Loucy (cell line): ENCODE measurements around the gene FPGS.

Source experiments
- H2AFZ ChIP-seq: fragments of 200-600 bp; sonication (generic); 2 replicates; pipeline ENCODE4 v1.6.0; 2016; ENCODE audit warnings: antibody characterized with exemption, mild to moderate bottlenecking, low read length, moderate library complexity
- H3F3A ChIP-seq: fragments of 200-600 bp; 2 replicates; pipeline ENCODE4 v1.6.0; 2016; ENCODE audit warnings: antibody characterized with exemption, low read depth, mild to moderate bottlenecking
- H3K27me3 ChIP-seq: fragments of 200-600 bp; sonication (generic); 2 replicates; pipeline ENCODE4 v1.6.1; 2014; ENCODE audit warnings: low read length, mild to moderate bottlenecking; ENCODE audit not compliant: insufficient read depth, poor library complexity, severe bottlenecking
- H3K36me3 ChIP-seq: fragments of 200-600 bp; sonication (generic); 2 replicates; pipeline ENCODE4 v1.6.1; 2016; ENCODE audit warnings: low read length; ENCODE audit not compliant: insufficient read depth
- H3K4me1 ChIP-seq: fragments of 200-600 bp; sonication (generic); 2 replicates; pipeline ENCODE4 v1.5.1; 2014; ENCODE audit warnings: low read length, mild to moderate bottlenecking; ENCODE audit not compliant: insufficient read depth, poor library complexity, severe bottlenecking
- H3K4me2 ChIP-seq: fragments of 200-600 bp; sonication (generic); 2 replicates; pipeline ENCODE4 v1.6.0; 2014; ENCODE audit warnings: antibody characterized with exemption, low read length, low read depth, mild to moderate bottlenecking; ENCODE audit not compliant: poor library complexity, severe bottlenecking
- H3K4me3 ChIP-seq: fragments of 200-600 bp; sonication (generic); 2 replicates; pipeline ENCODE4 v1.5.1; 2014; ENCODE audit warnings: low read length, mild to moderate bottlenecking, mixed read lengths; ENCODE audit not compliant: poor library complexity, severe bottlenecking
- H3K79me2 ChIP-seq: fragments of 200-600 bp; sonication (generic); 2 replicates; pipeline ENCODE4 v1.6.1; 2014; ENCODE audit warnings: low read length; ENCODE audit not compliant: insufficient read depth
- H3K9ac ChIP-seq: fragments of 200-600 bp; sonication (generic); 2 replicates; pipeline ENCODE4 v1.6.0; 2014; ENCODE audit warnings: mild to moderate bottlenecking, low read depth, low read length, moderate library complexity; ENCODE audit not compliant: poor library complexity, severe bottlenecking
- H3K9me2 ChIP-seq: fragments of 200-600 bp; sonication (generic); replicated peaks from 2 replicates; pipeline ENCODE4 v1.6.1; 2016; ENCODE audit warnings: low read depth, low read length, mixed read lengths
- H3K9me3 ChIP-seq: fragments of 200-600 bp; sonication (generic); 2 replicates; pipeline ENCODE4 v1.6.1; 2014; ENCODE audit warnings: mild to moderate bottlenecking, antibody characterized with exemption, low read length, low read depth; ENCODE audit not compliant: insufficient read depth
- H4K20me1 ChIP-seq: fragments of 200-600 bp; sonication (generic); 2 replicates; pipeline ENCODE4 v1.6.0; 2014; ENCODE audit warnings: antibody characterized with exemption, low read length, mild to moderate bottlenecking; ENCODE audit not compliant: insufficient read depth, poor library complexity, severe bottlenecking
- EZH2phosphoT487 ChIP-seq: fragments of 200-600 bp; IDR thresholded peaks from 2 replicates; pipeline ENCODE4 v1.6.1; 2018; ENCODE audit warnings: antibody characterized with exemption, mild to moderate bottlenecking, moderate library complexity, borderline replicate concordance
- TF ChIP-seq, protein P1 (sequence below): fragments of 200-600 bp; sonication (generic); conservative IDR thresholded peaks from 2 replicates; pipeline ENCODE4 v1.5.1; 2014; ENCODE audit warnings: mild to moderate bottlenecking, antibody characterized with exemption, low read length

Gene FPGS

GRCh38 chr9:127773981-127774380 lies 28.7 kb upstream of the FPGS start:
- TF ChIP-seq, protein P1, sequence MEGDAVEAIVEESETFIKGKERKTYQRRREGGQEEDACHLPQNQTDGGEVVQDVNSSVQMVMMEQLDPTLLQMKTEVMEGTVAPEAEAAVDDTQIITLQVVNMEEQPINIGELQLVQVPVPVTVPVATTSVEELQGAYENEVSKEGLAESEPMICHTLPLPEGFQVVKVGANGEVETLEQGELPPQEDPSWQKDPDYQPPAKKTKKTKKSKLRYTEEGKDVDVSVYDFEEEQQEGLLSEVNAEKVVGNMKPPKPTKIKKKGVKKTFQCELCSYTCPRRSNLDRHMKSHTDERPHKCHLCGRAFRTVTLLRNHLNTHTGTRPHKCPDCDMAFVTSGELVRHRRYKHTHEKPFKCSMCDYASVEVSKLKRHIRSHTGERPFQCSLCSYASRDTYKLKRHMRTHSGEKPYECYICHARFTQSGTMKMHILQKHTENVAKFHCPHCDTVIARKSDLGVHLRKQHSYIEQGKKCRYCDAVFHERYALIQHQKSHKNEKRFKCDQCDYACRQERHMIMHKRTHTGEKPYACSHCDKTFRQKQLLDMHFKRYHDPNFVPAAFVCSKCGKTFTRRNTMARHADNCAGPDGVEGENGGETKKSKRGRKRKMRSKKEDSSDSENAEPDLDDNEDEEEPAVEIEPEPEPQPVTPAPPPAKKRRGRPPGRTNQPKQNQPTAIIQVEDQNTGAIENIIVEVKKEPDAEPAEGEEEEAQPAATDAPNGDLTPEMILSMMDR, result peak; percentile 14; the same call in 1 of the 2 replicates
- no peak for TF ChIP-seq EZH2phosphoT487
- no peaks in the 10 kb centered on the region for H3K9me3 ChIP-seq
- H3F3A ChIP-seq, result peaks cover 6% of the 10 kb centered on the region
- peaks cover 92% of the 10 kb centered on the region for H3K79me2 ChIP-seq
- peaks cover 45% of the 10 kb centered on the region for H4K20me1 ChIP-seq
- H3K27me3 ChIP-seq, result no peaks in the 10 kb centered on the region
- H3K9me2 ChIP-seq, result no peaks in the 10 kb centered on the region
- peaks cover 47% of the 10 kb centered on the region for H3K4me1 ChIP-seq
- peak overlapping the region; percentile 71 for H3K4me2 ChIP-seq
- H3K4me3 ChIP-seq, result peak overlapping the region; percentile 33
- no peak overlapping the region for H2AFZ ChIP-seq
- H3K9ac ChIP-seq, result peak overlapping the region; percentile 30
- H3K36me3 ChIP-seq, result peaks cover 23% of the 10 kb centered on the region; the same call in 1 of the 2 replicates

DNA sequence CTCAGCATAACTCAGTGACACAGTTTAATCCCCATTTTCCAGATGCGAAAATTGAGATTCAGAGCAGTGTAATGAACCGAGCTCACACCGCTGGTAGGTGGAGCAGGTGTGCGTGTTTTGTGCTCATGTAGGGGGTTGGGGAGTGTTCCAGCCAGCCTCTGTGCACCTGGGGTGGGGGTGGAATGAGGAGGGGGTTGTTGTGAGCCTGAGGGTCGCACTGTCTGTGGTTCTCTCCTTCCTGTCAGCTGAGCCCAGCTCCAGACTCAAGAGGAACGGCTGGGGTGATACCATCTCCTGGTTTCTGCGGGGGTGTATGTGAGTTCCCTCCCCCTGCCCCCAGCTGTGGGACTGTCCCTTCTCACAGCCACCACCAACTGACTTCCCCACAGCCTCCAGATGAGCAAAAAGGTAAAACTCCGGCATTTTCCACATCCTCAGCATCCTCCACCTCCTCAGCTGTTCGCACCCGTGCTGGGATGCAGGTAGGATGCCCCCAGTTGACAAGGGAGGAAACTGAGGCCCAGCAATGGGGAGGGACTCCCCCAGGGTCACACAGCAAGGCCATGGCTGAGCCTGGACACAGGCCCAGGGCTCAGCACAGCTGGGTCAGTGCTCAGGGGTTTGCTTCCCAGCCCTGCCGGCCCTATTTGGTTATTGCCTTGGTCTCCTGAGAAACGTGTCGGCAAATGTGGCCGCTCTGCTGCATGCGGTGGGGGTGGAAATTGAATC lies 26.3 kb upstream of the FPGS start:
- Histone ChIP-seq H3K4me1 (peaks cover 50% of the 10 kb centered on the region), H3K4me2 (peak overlapping the region; percentile 71), H3K79me2 (peaks cover 93% of the 10 kb centered on the region), H3K4me3 (peak overlapping the region; percentile 85), H4K20me1 (peaks cover 28% of the 10 kb centered on the region), H3F3A (peaks cover 6% of the 10 kb centered on the region), H3K9me3 (no peaks in the 10 kb centered on the region), H3K27me3 (no peaks in the 10 kb centered on the region), H2AFZ (no peak overlapping the region), H3K9ac (peak overlapping the region; percentile 92), H3K36me3 (peaks cover 22% of the 10 kb centered on the region; the same call in 1 of the 2 replicates), H3K9me2 (no peaks in the 10 kb centered on the region)
- TF ChIP-seq, protein P1, result no peak
- no peak for TF ChIP-seq EZH2phosphoT487

DNA sequence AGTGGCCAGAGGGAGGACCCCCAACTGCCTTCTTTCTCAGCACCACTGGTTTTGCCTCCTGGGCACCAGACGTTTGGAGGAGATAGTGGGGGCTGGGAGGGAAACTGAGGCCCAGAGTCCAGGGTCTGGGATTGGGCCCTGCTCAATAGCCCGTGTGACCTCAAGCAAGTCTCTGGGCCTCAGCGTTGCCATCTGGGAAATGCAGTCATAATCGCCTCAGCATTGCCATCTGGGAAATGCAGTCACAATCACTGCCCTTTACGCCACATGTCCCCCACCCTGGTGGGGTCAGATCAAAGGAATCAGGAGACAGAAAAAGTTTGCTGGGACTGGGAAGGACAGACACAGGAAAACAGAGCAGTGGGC lies 25.8 kb upstream of the FPGS start:
- Histone ChIP-seq H3K9me3 (no peaks in the 10 kb centered on the region), H3K79me2 (peaks cover 95% of the 10 kb centered on the region), H3K4me2 (peak overlapping the region; percentile 71), H3K27me3 (no peaks in the 10 kb centered on the region), H3K9ac (peak overlapping the region; percentile 92), H2AFZ (no peak overlapping the region), H3K9me2 (no peaks in the 10 kb centered on the region), H4K20me1 (peaks cover 24% of the 10 kb centered on the region), H3K4me3 (peak overlapping the region; percentile 85), H3K36me3 (peaks cover 22% of the 10 kb centered on the region; the same call in 1 of the 2 replicates), H3K4me1 (peaks cover 52% of the 10 kb centered on the region), H3F3A (peaks cover 6% of the 10 kb centered on the region; the same call in 1 of the 2 replicates)
- TF ChIP-seq, protein P1, result no peak
- TF ChIP-seq EZH2phosphoT487, result no peak
